Measurements from ENCODE around the gene COLEC11.
A peak's percentile ranks its signal among the peaks of the same experiment; 100 is the strongest.

COLEC11 gene

DNA sequence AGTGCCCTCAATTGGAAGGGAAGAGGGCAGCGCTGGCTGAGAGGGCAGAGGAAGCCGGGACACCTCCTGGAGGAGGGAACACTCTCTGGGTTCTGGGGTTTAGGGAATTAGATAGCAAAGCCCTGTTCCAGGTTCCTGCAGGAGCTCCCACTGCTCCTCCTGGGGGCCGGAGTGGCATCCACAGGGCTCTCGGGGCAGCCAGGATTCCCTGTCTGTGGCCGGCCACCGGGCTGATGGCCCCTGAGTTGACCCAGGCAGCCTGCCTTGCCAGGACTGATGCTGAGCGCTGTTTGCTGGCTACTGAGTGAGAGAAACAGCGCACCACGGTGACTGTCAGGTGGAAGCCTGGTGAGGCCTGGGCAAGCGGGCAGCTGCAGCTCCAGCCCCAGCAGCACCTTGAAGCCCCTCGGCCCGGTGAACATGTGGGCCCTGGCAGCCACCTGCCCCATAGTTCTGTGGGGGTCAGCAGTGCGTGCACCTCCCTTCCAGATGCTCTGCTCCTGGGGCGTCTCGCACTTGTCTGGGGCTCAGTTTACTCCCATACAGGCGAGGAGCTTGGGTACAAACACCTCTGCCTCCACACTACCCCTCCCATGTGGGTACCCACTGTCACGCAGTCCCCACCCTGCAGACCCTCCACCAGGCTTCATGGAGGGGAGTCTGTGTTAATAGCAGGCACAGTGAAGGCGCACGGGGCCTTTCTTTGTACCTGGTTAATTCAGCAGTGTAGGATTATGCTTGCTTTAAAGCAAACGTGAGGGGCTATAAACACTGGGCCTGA lies 55.4 kb downstream of the COLEC11 start:
- H3K4me3 ChIP-seq (ENCODE audit: low read depth, low read length): no peak overlapping the region
- TF ChIP-seq, protein P1, sequence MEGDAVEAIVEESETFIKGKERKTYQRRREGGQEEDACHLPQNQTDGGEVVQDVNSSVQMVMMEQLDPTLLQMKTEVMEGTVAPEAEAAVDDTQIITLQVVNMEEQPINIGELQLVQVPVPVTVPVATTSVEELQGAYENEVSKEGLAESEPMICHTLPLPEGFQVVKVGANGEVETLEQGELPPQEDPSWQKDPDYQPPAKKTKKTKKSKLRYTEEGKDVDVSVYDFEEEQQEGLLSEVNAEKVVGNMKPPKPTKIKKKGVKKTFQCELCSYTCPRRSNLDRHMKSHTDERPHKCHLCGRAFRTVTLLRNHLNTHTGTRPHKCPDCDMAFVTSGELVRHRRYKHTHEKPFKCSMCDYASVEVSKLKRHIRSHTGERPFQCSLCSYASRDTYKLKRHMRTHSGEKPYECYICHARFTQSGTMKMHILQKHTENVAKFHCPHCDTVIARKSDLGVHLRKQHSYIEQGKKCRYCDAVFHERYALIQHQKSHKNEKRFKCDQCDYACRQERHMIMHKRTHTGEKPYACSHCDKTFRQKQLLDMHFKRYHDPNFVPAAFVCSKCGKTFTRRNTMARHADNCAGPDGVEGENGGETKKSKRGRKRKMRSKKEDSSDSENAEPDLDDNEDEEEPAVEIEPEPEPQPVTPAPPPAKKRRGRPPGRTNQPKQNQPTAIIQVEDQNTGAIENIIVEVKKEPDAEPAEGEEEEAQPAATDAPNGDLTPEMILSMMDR (IDR thresholded peaks at IDR 0.05; ENCODE audit: low read depth, low read length, missing control alignments): no peak

DNA sequence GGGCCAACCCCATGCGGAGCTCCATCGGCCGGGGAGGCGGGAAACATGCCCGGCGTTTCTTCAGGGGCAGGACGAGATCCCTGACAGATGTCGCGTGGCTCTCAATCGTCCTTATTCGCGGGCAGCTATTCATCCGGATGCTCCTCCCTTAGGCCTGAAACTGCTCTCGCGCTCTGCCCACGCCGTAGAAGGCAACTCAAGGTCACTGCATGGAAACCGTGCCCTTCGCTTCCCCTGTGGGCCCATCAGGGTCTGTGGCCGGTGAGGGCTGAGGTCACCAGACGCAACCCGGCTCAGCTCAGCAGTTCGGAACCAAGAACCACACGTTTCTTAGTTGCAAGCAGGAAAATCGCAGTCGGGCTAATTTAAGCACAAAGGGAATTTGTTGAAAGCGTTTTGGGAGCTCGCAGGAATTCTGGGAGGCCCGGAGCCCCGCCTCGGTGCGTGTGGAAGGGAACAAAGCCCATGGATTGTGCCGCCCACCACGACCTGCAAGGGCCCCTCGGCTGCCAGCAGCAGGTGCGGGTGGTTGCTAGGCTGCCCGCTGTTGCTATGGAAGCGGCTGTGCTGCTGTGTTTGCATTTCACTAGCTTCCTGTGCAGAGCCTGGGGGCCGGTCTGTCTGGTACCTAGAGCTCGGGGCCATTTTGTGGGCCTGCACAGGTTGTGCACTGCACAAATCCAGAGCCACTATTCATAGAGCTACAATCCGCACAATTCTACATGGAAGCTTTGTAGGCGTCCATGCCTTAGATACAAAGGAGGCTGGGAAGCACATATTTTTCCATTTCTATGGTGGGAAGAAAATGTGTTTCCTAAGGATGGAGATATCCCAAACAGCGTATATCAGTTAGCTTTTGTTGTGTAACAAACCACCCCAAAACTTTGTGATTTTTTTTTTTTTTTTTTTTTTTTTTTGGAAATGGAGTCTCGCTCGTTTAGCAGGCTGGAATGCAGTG lies 57.1 kb downstream of the COLEC11 start:
- H3K4me3 ChIP-seq (ENCODE audit: low read depth, low read length): peak overlapping the region; percentile 48
- DNase-seq (ENCODE audit: low read depth): peak; percentile 49
- TF ChIP-seq, protein P1 (IDR thresholded peaks at IDR 0.05; ENCODE audit: low read depth, low read length, missing control alignments): no peak

More for the DNA sequence above, 55.4 kb downstream of the COLEC11 start:
- DNase-seq (ENCODE audit: low read depth): no peak

DNA sequence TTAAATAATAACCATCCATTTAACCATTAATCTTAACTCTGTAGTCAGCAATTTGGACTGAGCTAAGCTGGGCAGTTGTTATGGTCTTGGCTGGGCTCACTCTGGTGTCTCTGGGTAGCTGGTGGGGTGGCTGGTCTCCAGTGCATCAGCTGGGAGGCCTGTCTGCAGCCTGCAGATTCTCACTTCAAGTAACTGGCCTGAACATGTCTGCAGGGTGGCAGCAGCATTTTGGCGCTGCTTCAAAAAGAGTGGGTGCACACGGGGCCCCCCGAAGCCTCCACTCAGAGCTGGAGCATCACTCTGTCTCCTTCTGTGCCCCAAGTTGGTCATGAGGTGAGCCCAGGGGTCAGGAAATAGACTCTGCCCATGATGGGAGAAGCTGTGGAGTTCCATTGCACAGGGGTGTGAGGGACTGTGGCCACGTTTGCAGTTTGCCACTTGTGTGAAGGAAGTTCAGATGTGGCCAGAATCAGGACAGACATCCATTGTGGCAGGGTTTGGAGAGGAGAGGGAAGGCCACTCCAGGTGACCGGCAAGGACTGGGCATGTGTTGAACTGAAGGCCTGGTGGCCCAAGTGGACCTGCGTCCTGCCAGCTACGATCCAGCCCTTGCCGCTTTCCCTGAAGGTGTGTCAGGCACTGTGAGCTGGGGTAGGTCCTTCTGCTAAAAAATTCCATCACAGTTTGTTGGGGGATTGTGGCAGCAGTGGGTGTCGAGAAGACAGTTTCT lies 58.1 kb downstream of the COLEC11 start:
- TF ChIP-seq, protein P1 (IDR thresholded peaks at IDR 0.05; ENCODE audit: low read depth, low read length, missing control alignments): no peak
- no peak for DNase-seq (ENCODE audit: low read depth)
- H3K4me3 ChIP-seq (ENCODE audit: low read depth, low read length): no peak overlapping the region

DNA sequence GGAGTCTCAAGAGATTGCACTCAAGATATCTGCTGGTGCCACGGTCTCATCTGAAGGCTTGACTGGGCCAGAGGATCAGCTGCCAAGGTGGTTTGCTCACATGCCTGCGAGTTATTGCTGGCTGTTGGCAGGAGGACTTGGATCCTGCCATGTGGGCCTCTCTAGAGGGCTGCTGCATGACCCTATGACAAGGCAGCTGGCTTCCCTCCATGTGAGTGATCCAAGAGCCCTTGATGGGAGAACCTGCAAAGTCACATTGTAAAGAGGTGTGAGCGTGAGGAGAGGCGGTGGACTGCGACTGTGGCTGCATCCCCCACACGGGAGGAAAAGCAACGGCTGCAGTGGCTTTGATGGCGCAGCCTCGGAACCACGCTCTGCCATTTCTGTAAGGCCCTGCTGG lies 59.1 kb downstream of the COLEC11 start:
- TF ChIP-seq, protein P1 (IDR thresholded peaks at IDR 0.05; ENCODE audit: low read depth, low read length, missing control alignments): no peak

DNA sequence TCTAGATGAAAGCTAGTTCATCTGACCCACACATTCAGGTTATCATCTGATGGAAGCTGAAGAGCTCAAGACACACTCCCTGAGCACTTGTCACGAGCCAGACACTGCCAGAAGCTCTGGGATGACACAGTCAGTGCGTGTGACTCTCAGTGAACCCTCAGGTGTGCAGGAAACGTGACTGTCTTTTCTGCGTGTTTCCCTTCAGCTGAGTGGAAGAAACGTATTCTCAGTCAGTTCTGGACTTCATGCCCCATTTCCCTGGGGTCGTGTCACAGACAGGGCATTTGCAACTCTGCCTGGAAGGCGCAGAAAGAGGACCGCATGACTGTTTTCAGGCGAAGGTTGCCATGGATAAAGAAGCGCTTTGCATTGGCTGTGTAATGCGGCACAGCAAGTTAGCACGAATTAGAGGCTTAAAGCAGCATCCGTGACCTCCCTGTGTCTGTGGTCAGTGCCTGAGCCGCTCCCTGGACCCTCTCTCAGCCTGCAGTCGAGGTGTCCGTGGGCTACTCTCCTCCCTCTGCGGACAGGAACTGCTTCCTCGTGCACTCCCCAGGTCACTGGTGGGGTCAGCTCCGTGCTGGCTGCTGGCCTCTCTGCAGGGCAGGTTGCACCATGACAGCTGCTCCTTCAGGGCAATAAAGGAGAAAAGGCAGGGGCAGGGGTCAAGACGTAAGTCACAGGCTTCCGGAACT lies 59.8 kb downstream of the COLEC11 start:
- H3K4me3 ChIP-seq (ENCODE audit: low read depth, low read length): no peak overlapping the region
- TF ChIP-seq, protein P1 (IDR thresholded peaks at IDR 0.05; ENCODE audit: low read depth, low read length, missing control alignments): no peak
- DNase-seq (ENCODE audit: low read depth): no peak

More for the DNA sequence above, 59.1 kb downstream of the COLEC11 start:
- DNase-seq (ENCODE audit: low read depth): no peak
- no peak overlapping the region for H3K4me3 ChIP-seq (ENCODE audit: low read depth, low read length)

All from GM12864 (cell line).